PC-9 (cell line): ENCODE data around the gene MDH2. TPM values are rescaled to one million over a fixed set of nuclear protein-coding genes. Genes with fewer than 3 reads are reported as not detected.
A peak's percentile ranks its signal among the peaks of the same experiment; 100 is the strongest.
"Not testable (repeated sequence)": the region's sequence is repeated elsewhere in the genome, so short reads cannot be mapped to it uniquely, and the experiment has no call there.

ENCODE experiments used
- BruUV-seq: library from RNA; stranded (reverse); fragments of 400-500 nt; replicated peaks from 2 replicates; lab custom pipeline; 2021; lab: Mats Ljungman, UMichigan
- CTCF ChIA-PET: fragments of 300-600 bp; sonication (Branson Sonifier 250); formaldehyde crosslinking; loops from one replicate; lab custom pipeline; 2022; ENCODE audit warnings: antibody characterized with exemption; lab: Charles Lee
- POLR2A ChIA-PET: fragments of 300-600 bp; sonication (Branson Sonifier 250); formaldehyde crosslinking; loops from one replicate; lab custom pipeline; 2022; ENCODE audit warnings: antibody characterized with exemption; ENCODE audit not compliant: unreplicated experiment; lab: Charles Lee
- DNase-seq, 2 experiments: peaks; one replicate each; pipeline versions ENCODE4 v3.0.0 to v3.0.0-alpha.2; 2015 to 2022; ENCODE audit warnings: mixed read lengths in 1 of 2
- H2AFZ ChIP-seq: fragments of 200-600 bp; sonication (generic); 2 replicates; pipeline ENCODE4 v1.8.1; 2017; ENCODE audit warnings: antibody characterized with exemption
- H3F3A ChIP-seq: fragments of 200-600 bp; sonication (generic); 2 replicates; pipeline ENCODE4 v1.8.1; 2017; ENCODE audit warnings: antibody characterized with exemption, mild to moderate bottlenecking, low read depth; ENCODE audit not compliant: insufficient read depth
- H3K27ac ChIP-seq: fragments of 200-600 bp; sonication (generic); 2 replicates; pipeline ENCODE4 v1.6.1; 2016; ENCODE audit warnings: mixed run types
- H3K27me3 ChIP-seq: fragments of 200-600 bp; sonication (generic); 2 replicates; pipeline ENCODE4 v1.6.1; 2016; ENCODE audit warnings: low read depth, mixed run types; ENCODE audit not compliant: insufficient read depth
- H3K36me3 ChIP-seq: fragments of 200-600 bp; sonication (generic); 2 replicates; pipeline ENCODE4 v1.6.1; 2016; ENCODE audit warnings: low read depth, mixed run types
- H3K4me1 ChIP-seq: fragments of 200-600 bp; sonication (generic); replicated peaks from 2 replicates; pipeline ENCODE4 v1.6.1; 2016; ENCODE audit warnings: mixed run types; ENCODE audit not compliant: insufficient read depth
- H3K4me2 ChIP-seq: fragments of 200-600 bp; sonication (generic); 2 replicates; pipeline ENCODE4 v1.6.1; 2017; ENCODE audit warnings: mixed run types
- H3K4me3 ChIP-seq: fragments of 200-600 bp; sonication (generic); 2 replicates; pipeline ENCODE4 v1.6.1; 2016; ENCODE audit warnings: mixed run types
- H3K79me2 ChIP-seq: fragments of 200-600 bp; sonication (generic); 2 replicates; pipeline ENCODE4 v1.6.1; 2017; ENCODE audit warnings: low read depth, mixed run types
- H3K9me2 ChIP-seq: fragments of 200-600 bp; sonication (generic); 2 replicates; pipeline ENCODE4 v1.8.1; 2017; ENCODE audit warnings: mild to moderate bottlenecking; ENCODE audit not compliant: insufficient read depth
- H3K9me3 ChIP-seq: fragments of 200-600 bp; sonication (generic); 2 replicates; pipeline ENCODE4 v1.8.1; 2016; ENCODE audit warnings: low read depth; ENCODE audit not compliant: insufficient read depth
- H4K20me1 ChIP-seq: fragments of 200-600 bp; sonication (generic); 2 replicates; pipeline ENCODE4 v1.8.1; 2017; ENCODE audit not compliant: insufficient read depth
- CTCF ChIP-seq: fragments of 200-600 bp; sonication (generic); conservative IDR thresholded peaks from 2 replicates; pipeline ENCODE4 v1.6.1; 2017; ENCODE audit warnings: mixed run types, antibody characterized with exemption, mild to moderate bottlenecking, moderate library complexity
- EZH2 ChIP-seq: fragments of 200-600 bp; sonication (generic); IDR thresholded peaks from 2 replicates; pipeline ENCODE4 v1.8.0; 2017; ENCODE audit warnings: antibody characterized with exemption, low read depth
- intact Hi-C: fragments of 100-400 bp; cut with micrococcal nuclease; formaldehyde crosslinking; loops from one replicate; pipeline ENCODE4 v1.10.0; 2022; ENCODE audit not compliant: unreplicated experiment
- total RNA-seq: library from RNA; stranded (reverse); gene quantifications from 2 replicates; pipeline ENCODE4 v1.2.3, GENCODE V29; 2021

The MDH2 gene
- total RNA-seq, 1 experiment from 2014 or later: 328 TPM

GRCh38 chr7:76106130-76106529 lies 58.2 kb downstream of the MDH2 start:
- H3K9me2 ChIP-seq, CTCF ChIA-PET, H3K27me3 ChIP-seq, BruUV-seq, H3K27ac ChIP-seq, H2AFZ ChIP-seq, H3K9me3 ChIP-seq, H3K36me3 ChIP-seq, H3K4me3 ChIP-seq, H3K4me2 ChIP-seq, H3K79me2 ChIP-seq, POLR2A ChIA-PET, intact Hi-C loops, H4K20me1 ChIP-seq: not testable (repeated sequence)
- peak in 1 of 2 experiments; percentile 70 for DNase-seq
- H3K4me1 ChIP-seq: peaks cover 29% of the 10 kb centered on the region
- H3F3A ChIP-seq: peaks cover 16% of the 10 kb centered on the region; the same call in 1 of the 2 replicates

- H3K4me2 ChIP-seq: no peak overlapping the region
- H3K79me2 ChIP-seq: no peaks in the 10 kb centered on the region
- POLR2A ChIA-PET: no interaction called here
- TF ChIP-seq CTCF: no peak
- no peak for TF ChIP-seq EZH2
- H2AFZ ChIP-seq: no peak overlapping the region
- H4K20me1 ChIP-seq: no peaks in the 10 kb centered on the region
- H3K4me3 ChIP-seq: no peak overlapping the region
- intact Hi-C loops: no loop called here
- H3K27ac ChIP-seq: no peak overlapping the region
- no peak for DNase-seq
- no peaks in the 10 kb centered on the region for H3K27me3 ChIP-seq
- CTCF ChIA-PET: no interaction called here
- H3K9me3 ChIP-seq: no peaks in the 10 kb centered on the region
- H3K4me1 ChIP-seq: peaks cover 26% of the 10 kb centered on the region
- peaks cover 16% of the 10 kb centered on the region; the same call in 1 of the 2 replicates for H3F3A ChIP-seq
- no peaks in the 10 kb centered on the region for H3K9me2 ChIP-seq
- no TSS peak for BruUV-seq
- no peaks in the 10 kb centered on the region for H3K36me3 ChIP-seq
Measured at GRCh38 chr7:76106893-76107292, 59.0 kb downstream of the MDH2 start.

GRCh38 chr7:76108540-76109233 lies 60.8 kb downstream of the MDH2 start:
- no peak for TF ChIP-seq CTCF
- TF ChIP-seq EZH2: no peak
- Histone ChIP-seq H3K9me2 (no peaks in the 10 kb centered on the region), H3K4me1 (peaks cover 24% of the 10 kb centered on the region), H3K79me2 (no peaks in the 10 kb centered on the region), H3K27ac (0 out of 2 replicates have a peak overlapping the region, but pooled peaks have one; percentile 20), H4K20me1 (no peaks in the 10 kb centered on the region), H3K36me3 (no peaks in the 10 kb centered on the region), H3K9me3 (no peaks in the 10 kb centered on the region), H3K27me3 (no peaks in the 10 kb centered on the region), H3F3A (peaks cover 16% of the 10 kb centered on the region; the same call in 1 of the 2 replicates), H2AFZ (no peak overlapping the region), H3K4me2 (no peak overlapping the region), H3K4me3 (no peak overlapping the region)
- CTCF ChIA-PET: interaction anchor here (0.6 to 0.9 kb wide), 2 partner anchors 19 to 39 kb away, joined by 4 to 8 read pairs; no protein-coding TSS in a partner anchor
- BruUV-seq: TSS peak; percentile 78
- POLR2A ChIA-PET: interaction anchor here (0.6 to 0.9 kb wide), 6 partner anchors 10 to 458 kb away, joined by 3 to 11 read pairs (median 4); no protein-coding TSS in a partner anchor
- peak in 1 of 2 experiments; percentile 56 for DNase-seq
- intact Hi-C loops: loop anchor here (2.0 kb wide), 1 partner anchor 18 kb away; no protein-coding TSS in a partner anchor

- H3K4me1 ChIP-seq: peaks cover 10% of the 10 kb centered on the region
- H3K79me2 ChIP-seq, H3K9me3 ChIP-seq, H3F3A ChIP-seq, H2AFZ ChIP-seq, POLR2A ChIA-PET, H3K4me2 ChIP-seq, H3K27me3 ChIP-seq, DNase-seq, H3K4me3 ChIP-seq, intact Hi-C loops, BruUV-seq, H3K9me2 ChIP-seq, H4K20me1 ChIP-seq, H3K36me3 ChIP-seq, H3K27ac ChIP-seq: not testable (repeated sequence)
- CTCF ChIA-PET: interaction anchor here (0.6 kb wide), 1 partner anchor 57 kb away, joined by 3 read pairs; no protein-coding TSS in a partner anchor
Measured at GRCh38 chr7:76113042-76113630, 65.2 kb downstream of the MDH2 start.

GRCh38 chr7:76114742-76115141 lies 66.8 kb downstream of the MDH2 start:
- H3K36me3 ChIP-seq, H3K79me2 ChIP-seq, H3K4me2 ChIP-seq, H3K27ac ChIP-seq, H3K27me3 ChIP-seq, H3K4me1 ChIP-seq, H3K9me3 ChIP-seq, H4K20me1 ChIP-seq, BruUV-seq, H2AFZ ChIP-seq, H3F3A ChIP-seq, intact Hi-C loops, H3K4me3 ChIP-seq, CTCF ChIA-PET, DNase-seq, H3K9me2 ChIP-seq, POLR2A ChIA-PET: not testable (repeated sequence)
